HG03442 (cell line): ENCODE data around the gene RASAL1.
"Not testable (repeated sequence)": the region's sequence is repeated elsewhere in the genome, so short reads cannot be mapped to it uniquely, and the experiment has no call there.

Source experiments
- ATAC-seq: cut with Tn5 transposase; IDR thresholded peaks from one replicate; pipeline ENCODE4 v1.9.1; 2021; ENCODE audit warnings: mild to moderate bottlenecking, moderate library complexity; ENCODE audit not compliant: unreplicated experiment

RASAL1 gene

GRCh38 chr12:113119980-113120669, 15.4 kb downstream of the RASAL1 start:
- ATAC-seq = no peak

- ATAC-seq = no peak
Measured at GRCh38 chr12:113118142-113118541, 17.4 kb downstream of the RASAL1 start.

DNA sequence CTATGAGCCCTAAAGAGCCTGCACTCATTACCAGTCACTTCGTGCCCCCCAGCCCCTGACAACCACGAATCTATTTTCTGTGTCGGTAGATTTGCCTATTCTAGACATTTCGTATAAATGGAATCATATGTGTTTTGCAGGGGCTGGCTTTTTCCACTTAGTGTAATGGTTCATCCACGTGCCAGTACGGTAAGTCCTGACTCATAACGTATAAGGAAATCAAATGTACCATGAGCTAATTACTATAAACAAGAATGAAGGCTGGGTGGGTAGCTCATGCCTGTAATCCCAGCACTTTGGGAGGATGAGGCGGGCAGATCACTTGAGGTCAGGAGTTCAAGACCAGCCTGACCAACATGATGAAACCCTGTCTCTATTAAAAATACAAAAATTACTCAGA, 17.9 kb downstream of the RASAL1 start:
- ATAC-seq = not testable (repeated sequence)

DNA sequence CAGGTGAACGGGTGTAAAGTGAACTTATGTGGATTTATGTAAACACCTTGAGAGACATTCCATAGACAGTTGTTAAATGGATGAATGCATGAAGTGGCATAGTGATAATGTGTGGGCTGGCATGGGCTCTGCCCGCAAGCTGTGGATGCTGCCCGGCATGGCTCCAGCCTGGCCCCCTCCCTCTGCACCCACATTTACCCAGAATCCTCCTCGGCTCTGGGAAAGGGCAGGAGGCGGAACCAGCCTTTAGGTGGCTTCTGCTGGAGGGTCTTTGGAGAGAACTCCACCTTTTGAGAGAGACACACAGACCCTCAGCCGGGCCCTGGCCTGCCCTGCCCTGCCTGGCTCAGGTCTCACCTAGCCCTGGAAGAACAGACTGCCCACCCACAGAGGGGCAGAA, 18.7 kb downstream of the RASAL1 start:
- no peak for ATAC-seq

DNA sequence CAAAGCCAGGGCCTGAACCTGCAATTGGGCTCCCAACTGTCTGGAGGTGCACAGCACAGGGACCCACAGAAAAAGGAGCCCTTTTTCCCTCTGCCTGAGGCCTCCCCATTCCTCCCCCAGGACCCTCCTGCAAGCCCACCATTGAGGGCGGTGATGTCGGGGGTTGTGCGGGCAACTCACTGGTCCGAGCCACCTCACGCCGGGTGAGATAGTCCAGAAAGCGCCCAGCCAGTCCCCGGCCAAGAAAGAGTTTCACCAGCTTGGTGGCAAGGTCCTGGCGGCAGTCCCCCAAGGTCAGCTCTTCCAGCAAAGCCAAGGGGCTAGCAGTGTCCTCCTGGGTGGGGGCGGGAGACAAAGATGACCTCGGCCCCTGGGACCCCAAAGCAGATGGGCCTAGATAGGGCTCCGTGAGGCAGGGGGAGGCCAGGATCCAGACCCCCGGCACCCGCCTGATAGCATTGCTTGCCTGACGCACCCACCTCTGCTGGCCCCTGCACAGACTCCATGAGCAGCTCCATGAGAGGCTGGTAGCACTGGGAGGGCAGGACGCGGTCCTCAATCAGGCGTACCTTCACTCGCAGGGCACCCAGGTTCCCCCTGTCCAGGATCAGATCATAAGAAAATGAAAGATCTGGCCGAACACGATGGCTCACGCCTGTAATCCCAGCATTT, 20.0 kb downstream of the RASAL1 start:
- no peak for ATAC-seq

- ATAC-seq = no peak
Measured at GRCh38 chr12:113114447-113115178, 20.9 kb downstream of the RASAL1 start.

GRCh38 chr12:113113397-113113796, 22.2 kb downstream of the RASAL1 start:
- no peak for ATAC-seq

- no peak for ATAC-seq
Measured at GRCh38 chr12:113112043-113112899, 23.3 kb downstream of the RASAL1 start.

DNA sequence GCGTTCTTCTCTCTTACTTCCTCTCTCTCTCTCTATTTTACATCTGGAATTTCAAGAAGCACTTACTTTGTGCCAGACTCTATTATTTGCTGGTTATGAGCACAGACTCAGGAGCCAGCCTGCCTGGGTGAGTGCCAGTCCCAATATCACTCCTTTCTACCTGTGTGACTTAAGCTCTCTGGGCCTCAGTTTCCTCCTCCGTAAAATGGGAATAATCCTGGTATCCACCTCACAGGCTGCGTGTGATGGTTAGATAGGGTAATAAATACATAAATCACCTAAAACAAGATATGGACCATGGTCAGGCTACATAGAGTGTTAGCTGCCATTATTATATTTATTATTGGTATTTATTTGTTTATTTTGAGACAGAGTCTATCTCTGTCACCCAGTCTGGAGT, 24.3 kb downstream of the RASAL1 start:
- no peak for ATAC-seq

GRCh38 chr12:113109872-113110599, 25.5 kb downstream of the RASAL1 start:
- ATAC-seq = no peak

- no peak for ATAC-seq
Measured at GRCh38 chr12:113109360-113109759, 26.2 kb downstream of the RASAL1 start.

GRCh38 chr12:113108308-113108707, 27.3 kb downstream of the RASAL1 start:
- no peak for ATAC-seq

GRCh38 chr12:113106361-113106760, 29.2 kb downstream of the RASAL1 start:
- no peak for ATAC-seq

DNA sequence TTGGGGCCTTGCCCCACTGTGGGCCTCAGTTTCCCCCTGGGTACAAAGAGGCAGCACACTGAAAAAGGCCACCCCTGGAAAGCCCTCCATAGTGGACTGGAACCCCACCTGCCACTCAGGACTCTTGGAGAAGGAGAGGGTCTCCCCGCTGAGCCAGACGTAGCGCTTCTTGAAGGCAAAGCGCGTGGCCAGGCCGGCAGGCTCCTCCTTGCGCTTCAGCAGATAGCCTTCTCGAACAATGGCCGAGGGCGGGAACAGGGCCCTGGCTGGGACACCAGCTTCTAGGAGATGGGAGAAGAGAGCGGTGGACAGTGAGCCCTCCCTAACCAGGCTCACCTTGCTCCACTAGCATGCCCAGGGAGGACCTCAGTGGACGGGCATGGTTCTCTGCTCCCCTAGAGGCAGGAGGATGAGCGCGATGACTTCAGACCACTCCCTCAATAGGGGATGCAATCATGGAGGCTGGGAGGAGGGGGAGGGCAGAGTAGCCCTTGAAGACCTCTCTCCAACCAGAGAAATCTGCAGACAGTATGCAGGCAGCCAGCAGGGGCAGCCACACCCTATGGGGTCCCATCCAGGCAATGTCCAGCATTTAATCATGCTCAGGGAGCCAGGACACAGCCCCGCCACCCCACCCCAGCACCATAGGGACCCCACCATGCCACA, 29.8 kb downstream of the RASAL1 start:
- ATAC-seq = no peak

DNA sequence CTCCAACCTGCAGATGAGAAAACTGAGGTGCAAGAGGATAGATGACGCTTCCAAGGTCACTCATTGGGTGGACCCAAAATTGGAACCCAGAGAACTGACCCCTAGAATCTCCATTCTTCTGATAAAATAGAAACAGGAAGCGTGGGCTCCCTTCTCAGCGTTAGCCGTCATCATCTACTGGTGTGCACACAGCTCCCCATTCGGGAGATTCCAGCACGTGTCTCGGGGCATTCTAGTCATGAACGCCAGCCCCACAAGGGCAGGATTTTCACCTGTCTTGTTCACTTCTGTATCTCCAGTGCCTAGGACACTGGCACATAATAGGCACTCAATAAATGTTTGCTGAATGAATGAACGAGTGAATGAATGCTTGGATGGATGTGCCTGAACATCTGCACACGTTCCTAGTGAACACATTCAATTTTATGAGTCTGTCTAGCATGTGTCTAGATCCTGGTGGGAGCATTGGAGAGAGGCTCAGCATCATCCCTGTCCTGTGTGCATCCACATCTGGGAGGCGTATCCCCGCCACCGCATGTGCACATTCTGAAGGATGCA, 30.5 kb downstream of the RASAL1 start:
- no peak for ATAC-seq

DNA sequence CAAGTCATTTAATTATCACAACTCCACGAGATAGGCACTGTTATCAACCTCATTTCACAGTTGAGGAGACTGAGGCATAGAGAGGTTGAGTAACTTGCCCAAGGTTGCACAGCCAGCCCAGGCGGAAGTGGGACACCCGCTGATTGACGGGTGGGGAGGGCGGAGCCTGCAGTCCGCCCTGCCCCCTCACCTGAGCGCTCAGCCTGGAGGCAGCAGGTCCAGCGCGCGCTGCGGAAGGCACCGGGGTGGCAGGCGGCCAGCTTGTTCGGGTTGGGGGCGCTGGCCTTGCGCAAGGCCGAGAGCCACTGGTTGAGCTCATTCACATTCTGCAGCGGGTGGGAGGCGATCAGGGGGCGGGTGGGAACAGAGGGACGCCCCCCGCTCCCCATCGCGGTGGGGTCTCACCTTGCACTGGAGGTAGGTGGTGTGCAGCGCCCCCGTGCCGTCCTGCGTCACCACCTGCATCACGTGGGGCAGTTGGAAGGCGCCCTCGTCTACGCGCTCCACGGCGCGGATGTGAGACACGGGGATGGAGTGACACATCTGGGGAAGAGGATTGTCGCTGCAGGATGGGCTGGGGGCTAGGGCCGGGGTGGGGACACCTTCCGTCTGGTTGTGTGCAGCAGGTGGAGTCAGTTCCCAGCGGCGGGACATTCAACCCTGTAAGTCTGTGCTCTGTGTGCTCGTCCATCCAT, 31.7 kb downstream of the RASAL1 start:
- ATAC-seq = no peak

- ATAC-seq = no peak
Measured at GRCh38 chr12:113102811-113103210, 32.8 kb downstream of the RASAL1 start.

- no peak for ATAC-seq
Measured at GRCh38 chr12:113101751-113102150, 33.8 kb downstream of the RASAL1 start.

GRCh38 chr12:113099764-113100163, 35.8 kb downstream of the RASAL1 start:
- no peak for ATAC-seq
